GM19452 (cell line): Measurements from ENCODE around the gene HMCN1.
"Not testable (repeated sequence)": the region's sequence is repeated elsewhere in the genome, so short reads cannot be mapped to it uniquely, and the experiment has no call there.

ENCODE experiments used
- ATAC-seq: cut with Tn5 transposase; IDR thresholded peaks from one replicate; pipeline ENCODE4 v1.9.1; 2021; ENCODE audit not compliant: unreplicated experiment

The HMCN1 gene

GRCh38 chr1:185846672-185847444 lies 112.7 kb downstream of the HMCN1 start:
- no peak for ATAC-seq

DNA sequence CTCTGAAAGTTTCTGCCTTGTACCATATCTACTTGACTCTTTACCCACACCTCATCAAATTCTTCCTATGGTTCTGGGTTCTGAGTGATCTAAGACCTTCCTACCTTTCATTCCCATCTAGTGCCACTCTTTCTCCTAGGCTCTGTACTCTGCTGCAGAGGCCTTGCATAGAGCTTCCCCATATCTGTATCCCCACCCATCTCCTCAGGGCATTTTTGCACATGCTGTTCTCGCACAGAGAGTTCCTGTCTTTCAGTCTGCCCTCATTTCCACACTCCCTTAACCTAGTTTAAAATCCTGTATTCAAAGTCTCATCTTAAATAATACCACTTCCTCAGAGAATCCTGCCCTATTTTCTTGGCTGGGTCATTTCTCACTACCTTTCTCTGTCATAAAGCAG lies 114.8 kb downstream of the HMCN1 start:
- no peak for ATAC-seq

GRCh38 chr1:185850366-185850765 lies 116.2 kb downstream of the HMCN1 start:
- no peak for ATAC-seq

GRCh38 chr1:185853739-185854138 lies 119.5 kb downstream of the HMCN1 start:
- no peak for ATAC-seq

- ATAC-seq = no peak
Measured at GRCh38 chr1:185856482-185856881, 122.3 kb downstream of the HMCN1 start.

GRCh38 chr1:185857442-185857841 lies 123.3 kb downstream of the HMCN1 start:
- ATAC-seq = no peak

DNA sequence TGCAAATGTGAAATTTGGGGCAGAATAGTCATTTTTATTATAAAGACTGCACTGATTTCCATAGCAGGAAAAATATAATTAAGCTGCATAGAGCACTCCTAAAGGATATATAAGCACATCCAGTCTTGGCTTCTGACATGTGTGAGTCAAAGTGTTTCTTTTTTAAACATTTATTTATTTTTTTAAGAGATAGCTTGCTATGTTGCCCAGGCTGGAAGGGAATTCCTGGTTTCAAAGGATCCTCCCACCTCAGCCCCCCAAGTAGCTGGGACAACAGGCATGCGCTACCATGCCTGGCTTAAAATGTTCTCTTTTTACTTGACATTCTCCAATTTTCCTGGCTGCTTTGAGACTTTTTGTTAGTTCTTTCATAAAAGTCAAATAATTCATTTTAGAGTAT lies 126.1 kb downstream of the HMCN1 start:
- no peak for ATAC-seq

GRCh38 chr1:185860859-185861258 lies 126.7 kb downstream of the HMCN1 start:
- no peak for ATAC-seq

DNA sequence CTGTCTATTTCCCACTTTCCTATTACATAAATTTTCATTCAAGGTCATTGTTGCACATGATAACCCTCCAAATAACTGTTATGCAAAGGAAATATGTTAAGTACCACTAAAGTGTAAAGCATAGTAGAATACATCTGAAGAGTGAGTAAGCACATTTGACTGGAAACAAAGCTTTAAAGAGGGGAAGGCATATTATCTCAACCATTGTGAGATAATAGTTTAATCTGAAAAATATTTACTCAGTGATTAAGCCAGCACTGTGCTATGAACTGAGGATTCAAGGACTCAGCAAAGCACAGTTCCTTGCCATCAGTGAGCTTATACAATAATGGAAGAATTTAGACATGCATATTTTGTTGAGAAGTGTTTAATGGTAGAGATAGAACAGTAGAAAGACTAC lies 127.4 kb downstream of the HMCN1 start:
- no peak for ATAC-seq

- no peak for ATAC-seq
Measured at GRCh38 chr1:185862235-185862634, 128.0 kb downstream of the HMCN1 start.

DNA sequence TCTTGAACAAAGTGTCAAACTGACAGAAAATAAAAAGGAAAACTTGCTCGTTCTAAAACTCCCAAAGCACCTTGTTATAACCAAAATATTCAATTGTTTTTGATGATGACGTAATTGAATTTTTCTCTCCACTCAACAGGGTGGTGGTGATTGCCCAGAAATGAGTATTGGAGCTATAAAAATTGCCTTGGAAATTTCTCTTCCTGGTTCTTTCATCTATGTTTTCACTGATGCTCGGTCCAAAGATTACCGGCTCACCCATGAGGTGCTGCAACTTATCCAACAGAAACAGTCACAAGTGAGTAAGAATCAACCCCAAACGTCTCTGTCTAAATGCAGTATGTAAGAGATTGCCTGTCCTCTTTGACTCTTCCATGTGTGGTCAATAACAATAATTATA lies 130.1 kb downstream of the HMCN1 start:
- ATAC-seq = no peak

- no peak for ATAC-seq
Measured at GRCh38 chr1:185864889-185865517, 130.8 kb downstream of the HMCN1 start.

DNA sequence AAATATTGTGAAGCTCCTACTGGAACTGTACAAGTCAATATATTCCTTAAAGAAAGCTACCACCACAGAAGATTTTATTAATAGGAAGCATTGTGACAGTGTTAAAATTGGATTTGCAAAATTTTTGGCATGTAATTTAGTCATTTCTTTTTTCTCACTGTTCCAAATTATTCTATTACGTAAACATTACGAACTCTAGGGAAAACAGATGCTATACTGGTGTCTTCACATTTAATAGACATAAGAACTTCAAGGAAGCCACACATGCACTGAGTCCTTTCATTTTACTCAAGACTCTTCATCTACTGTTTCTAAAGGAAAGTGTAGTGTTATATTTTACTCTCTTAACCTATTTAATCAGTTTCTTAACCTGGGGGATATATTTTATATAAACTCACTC lies 135.4 kb downstream of the HMCN1 start:
- ATAC-seq = no peak

DNA sequence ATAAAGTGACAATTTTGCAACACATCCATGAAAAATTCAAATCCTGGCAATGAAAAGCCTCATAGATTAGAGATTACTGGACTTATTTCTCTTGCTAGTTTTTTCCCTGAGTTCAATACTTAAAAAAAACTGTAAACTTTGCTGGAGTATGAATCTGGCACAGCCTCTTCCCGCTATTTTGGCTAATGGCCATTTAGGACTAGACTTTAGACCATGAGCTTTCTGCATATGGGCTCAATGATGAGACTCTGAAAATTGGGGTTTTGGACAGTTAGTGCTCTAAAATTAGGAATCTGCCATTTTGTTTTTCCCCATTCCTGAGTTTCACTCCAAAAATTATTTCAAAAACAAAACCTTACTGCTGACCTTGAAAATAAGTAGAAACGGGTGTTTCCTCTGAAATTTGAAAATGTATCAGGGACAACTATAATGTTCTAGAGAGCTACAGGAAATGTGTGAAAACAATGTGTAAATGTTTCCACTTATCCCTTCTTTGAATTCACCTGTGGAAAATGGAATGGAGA lies 137.5 kb downstream of the HMCN1 start:
- ATAC-seq = no peak

- no peak for ATAC-seq
Measured at GRCh38 chr1:185874246-185874645, 140.1 kb downstream of the HMCN1 start.

DNA sequence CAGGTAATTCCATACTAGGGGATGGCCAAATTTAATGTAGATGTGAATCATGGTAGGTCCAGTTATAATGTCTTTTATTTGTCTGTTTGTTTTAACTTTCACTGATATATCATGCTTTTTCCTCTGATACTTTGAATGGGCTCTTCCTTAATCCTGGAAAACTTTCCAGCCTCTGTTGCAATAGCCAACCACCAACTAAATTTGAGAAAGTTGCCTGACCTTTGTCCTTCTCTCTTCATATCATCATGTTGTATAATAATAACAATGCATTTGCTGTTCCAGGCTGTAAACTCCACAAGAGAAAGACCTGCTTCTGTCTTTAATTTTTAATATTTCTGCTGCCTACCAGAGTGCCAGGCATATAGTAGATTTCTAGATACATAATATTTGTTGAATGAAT lies 146.1 kb downstream of the HMCN1 start:
- no peak for ATAC-seq

DNA sequence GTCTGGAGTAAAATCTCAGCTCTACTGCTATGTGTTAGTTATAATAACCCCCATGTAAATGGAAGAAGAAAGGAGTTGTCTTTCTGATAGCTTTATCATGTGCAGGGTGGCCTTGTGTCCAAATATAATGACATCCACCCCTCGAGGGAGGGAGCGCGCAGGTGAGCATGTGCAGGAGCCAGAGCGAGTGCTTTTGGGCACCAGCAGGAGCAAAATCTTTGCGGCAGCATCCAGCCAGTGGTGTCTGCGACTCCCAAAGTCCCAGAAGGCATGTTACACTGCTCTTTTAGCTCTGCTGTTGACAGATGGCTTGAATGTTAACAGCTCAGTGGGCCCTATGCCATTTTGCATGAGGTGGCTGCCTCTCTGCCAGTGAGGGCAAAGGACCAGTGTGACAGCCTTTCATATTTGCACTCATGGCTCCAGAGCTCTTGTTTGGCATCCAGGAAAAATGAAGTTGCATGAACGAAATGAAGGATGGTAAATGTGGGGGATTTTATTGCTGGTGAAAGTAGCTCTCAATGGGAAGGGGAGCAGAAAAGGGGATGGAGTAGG lies 146.7 kb downstream of the HMCN1 start:
- no peak for ATAC-seq

DNA sequence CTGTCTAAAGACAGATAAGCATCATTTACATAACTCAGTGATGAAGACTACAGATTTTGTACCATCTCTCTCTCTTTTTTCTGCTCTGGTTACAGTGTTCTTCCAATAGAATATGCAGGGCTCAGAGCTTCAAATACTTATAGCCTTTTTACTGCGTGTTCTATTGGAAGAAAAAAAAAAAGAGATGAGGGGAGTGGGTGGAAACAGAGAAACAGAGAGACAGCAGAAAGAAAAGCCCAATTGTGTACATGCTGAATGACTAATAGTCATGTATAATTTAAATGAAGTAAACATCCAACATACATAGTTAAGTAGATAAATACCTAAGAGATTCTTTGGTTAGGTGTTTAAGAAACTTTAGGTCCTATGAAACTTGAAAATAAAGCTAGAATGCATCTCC lies 151.9 kb downstream of the HMCN1 start:
- ATAC-seq = no peak

DNA sequence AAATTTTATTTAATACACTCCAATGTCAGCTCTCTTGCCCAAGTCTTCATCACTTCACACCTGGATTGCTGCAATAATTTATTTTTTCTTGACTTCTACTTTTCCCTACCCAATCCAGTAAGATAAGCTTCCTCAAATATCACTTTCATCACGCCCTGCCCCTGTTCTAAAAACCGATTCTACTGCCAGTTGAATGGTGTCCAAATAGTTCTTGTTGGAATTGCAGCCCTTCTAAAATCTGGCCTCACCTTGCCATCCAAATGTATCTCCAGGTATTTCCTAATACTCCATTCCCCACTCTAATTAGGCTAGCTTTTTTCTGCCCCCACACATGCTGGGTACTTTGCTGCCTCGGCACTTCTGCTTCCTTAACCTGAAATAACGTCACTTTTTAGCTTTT lies 152.5 kb downstream of the HMCN1 start:
- ATAC-seq = no peak

GRCh38 chr1:185892831-185893403 lies 158.7 kb downstream of the HMCN1 start:
- ATAC-seq = not testable (repeated sequence)

GRCh38 chr1:185894791-185895190 lies 160.6 kb downstream of the HMCN1 start:
- ATAC-seq = no peak
